ENCODE measurements around the gene CHL1.

GRCh38 chr3:256501-256900 is 59.9 kb downstream of the CHL1 start:
- TF ChIP-seq EP300 (IDR thresholded peaks at IDR 0.05; ENCODE audit: borderline replicate concordance in 1 of 2, low read depth in 2 of 2, low read length in 2 of 2) (no peak), FOSL1 (IDR thresholded peaks at IDR 0.05; ENCODE audit: insufficient read depth, low read depth, low read length) (no peak), RFX5 (IDR thresholded peaks at IDR 0.05; ENCODE audit: borderline replicate concordance, low read depth, low read length) (no peak), TAF1 (IDR thresholded peaks at IDR 0.05; ENCODE audit: low read depth, low read length) (no peak), ZNF274 (IDR thresholded peaks at IDR 0.05; ENCODE audit: borderline replicate concordance, extremely low read depth, low read length) (no peak), TBP (IDR thresholded peaks at IDR 0.05; ENCODE audit: low read depth, low read length) (no peak)
